Measurements from ENCODE around the gene PDLIM5.

Gene PDLIM5

GRCh38 chr4:94479358-94480141, 27.8 kb downstream of the PDLIM5 start:
- no peak for TF ChIP-seq CTCF (IDR thresholded peaks at IDR 0.05)

- no peak for TF ChIP-seq CTCF (IDR thresholded peaks at IDR 0.05)
These were observed 28.7 kb downstream of the PDLIM5 start for GRCh38 chr4:94480362-94480951.

GRCh38 chr4:94483895-94484294, 32.2 kb downstream of the PDLIM5 start:
- no peak for TF ChIP-seq CTCF (IDR thresholded peaks at IDR 0.05)

GRCh38 chr4:94484818-94485217, 33.1 kb downstream of the PDLIM5 start:
- TF ChIP-seq CTCF (IDR thresholded peaks at IDR 0.05), result no peak

GRCh38 chr4:94486372-94486801, 34.6 kb downstream of the PDLIM5 start:
- TF ChIP-seq CTCF (IDR thresholded peaks at IDR 0.05), result no peak

- TF ChIP-seq CTCF (IDR thresholded peaks at IDR 0.05), result no peak
These were observed 36.9 kb downstream of the PDLIM5 start for GRCh38 chr4:94488670-94489069.

- no peak for TF ChIP-seq CTCF (IDR thresholded peaks at IDR 0.05)
These were observed 37.4 kb downstream of the PDLIM5 start for GRCh38 chr4:94489098-94489497.
